HepG2 (cell line): Measurements from ENCODE around the gene ABHD12.

Experiments used
- ATAD3A ChIP-seq: sonication (generic); formaldehyde crosslinking; IDR thresholded peaks from 2 replicates; pipeline ENCODE4 v1.4.0; 2020; ENCODE audit warnings: missing genetic modification reagents
- CREB1 ChIP-seq, 2 experiments: fragments of 450-650 bp in 1 of 2; IDR thresholded peaks; 2 replicates each; pipeline ENCODE4 v1.6.1; 2016 to 2017; ENCODE audit warnings: control low read depth in 1 of 2, mild to moderate bottlenecking in 1 of 2, missing compliant biosample characterization in 1 of 2, missing genetic modification characterization in 1 of 2
- ELF1 ChIP-seq: sonication (generic); formaldehyde crosslinking; IDR thresholded peaks from 2 replicates; pipeline ENCODE4 v1.4.0; 2020; ENCODE audit warnings: missing genetic modification reagents
- ETS1 ChIP-seq: sonication (generic); formaldehyde crosslinking; IDR thresholded peaks from 2 replicates; pipeline ENCODE4 v1.4.0; 2020; ENCODE audit warnings: missing genetic modification reagents

- no peak for TF ChIP-seq ETS1 (CRISPR knock-in tag)
- TF ChIP-seq ATAD3A (CRISPR knock-in tag) = no peak
- TF ChIP-seq CREB1 (IDR thresholded peaks at IDR 0.05) = no peak
- TF ChIP-seq CREB1 (CRISPR knock-in tag; IDR thresholded peaks at IDR 0.05) = no peak
- TF ChIP-seq ELF1 = no peak
Observed at GRCh38 chr20:25321262-25321831, 69.3 kb downstream of the ABHD12 start.
